Trophoblast cell (in vitro differentiated cells and primary cell): ENCODE data around the gene PLEKHG5.

Source experiments
- DNase-seq, 2 donors: peaks; one replicate each; pipeline ENCODE4 v3.0.0-alpha.2; 2016
- H2AFZ ChIP-seq: 2 replicates; pipeline ENCODE4 v1.6.1; 2013; ENCODE audit warnings: low read length, moderate library complexity, mild to moderate bottlenecking; ENCODE audit not compliant: insufficient read depth, poor library complexity
- H2AK5ac ChIP-seq: 2 replicates; pipeline ENCODE4 v1.6.1; 2013; ENCODE audit warnings: mild to moderate bottlenecking, low read length
- H2BK120ac ChIP-seq: 2 replicates; pipeline ENCODE4 v1.6.1; 2013; ENCODE audit warnings: low read length, mild to moderate bottlenecking, moderate library complexity; ENCODE audit not compliant: insufficient read depth, poor library complexity
- H2BK12ac ChIP-seq: 2 replicates; pipeline ENCODE4 v1.6.1; 2013; ENCODE audit warnings: mild to moderate bottlenecking, low read length, moderate library complexity
- H2BK5ac ChIP-seq: 2 replicates; pipeline ENCODE4 v1.6.1; 2013; ENCODE audit warnings: low read length, low read depth, moderate library complexity, mild to moderate bottlenecking; ENCODE audit not compliant: poor library complexity
- H3K14ac ChIP-seq: 2 replicates; pipeline ENCODE4 v1.6.1; 2013; ENCODE audit warnings: mild to moderate bottlenecking, low read length
- H3K18ac ChIP-seq: 2 replicates; pipeline ENCODE4 v1.6.1; 2013; ENCODE audit warnings: mild to moderate bottlenecking, low read length
- H3K23ac ChIP-seq: 2 replicates; pipeline ENCODE4 v1.6.1; 2013; ENCODE audit warnings: low read length
- H3K27ac ChIP-seq: 2 replicates; pipeline ENCODE4 v1.5.1; 2013; ENCODE audit warnings: low read depth, mild to moderate bottlenecking, inconsistent platforms, low read length, moderate library complexity
- H3K27me3 ChIP-seq: 2 replicates; pipeline ENCODE4 v1.6.1; 2013; ENCODE audit warnings: inconsistent platforms, mild to moderate bottlenecking, low read length, moderate library complexity; ENCODE audit not compliant: insufficient read depth
- H3K36me3 ChIP-seq, 2 experiments: 1 replicate in 1 of 2; 2 replicates in 1 of 2; pipeline ENCODE4 v1.6.1; 2013; ENCODE audit warnings: low read length in 2 of 2, mild to moderate bottlenecking in 2 of 2, moderate library complexity in 1 of 2; ENCODE audit not compliant: insufficient read depth in 2 of 2, control insufficient read depth in 1 of 2
- H3K4ac ChIP-seq: 2 replicates; pipeline ENCODE4 v1.6.1; 2013; ENCODE audit warnings: low read depth, mild to moderate bottlenecking, low read length, moderate library complexity
- H3K4me1 ChIP-seq, 2 experiments: 1 replicate in 1 of 2; 2 replicates in 1 of 2; pipeline ENCODE4 v1.6.1; 2013; ENCODE audit warnings: low read length in 2 of 2, mild to moderate bottlenecking in 2 of 2, moderate library complexity in 1 of 2; ENCODE audit not compliant: insufficient read depth in 2 of 2, control insufficient read depth in 1 of 2
- H3K4me2 ChIP-seq: 2 replicates; pipeline ENCODE4 v1.6.1; 2013; ENCODE audit warnings: inconsistent platforms, mild to moderate bottlenecking, low read length, moderate library complexity
- H3K4me3 ChIP-seq: 2 replicates; pipeline ENCODE4 v1.5.1; 2013; ENCODE audit warnings: mild to moderate bottlenecking, low read depth, low read length, inconsistent platforms
- H3K79me1 ChIP-seq: one replicate; pipeline ENCODE4 v1.6.1; 2013; ENCODE audit warnings: low read length
- H3K79me2 ChIP-seq: 2 replicates; pipeline ENCODE4 v1.6.1; 2013; ENCODE audit warnings: low read length, mild to moderate bottlenecking; ENCODE audit not compliant: control insufficient read depth, insufficient read depth, poor library complexity
- H3K9ac ChIP-seq: 2 replicates; pipeline ENCODE4 v1.6.1; 2013; ENCODE audit warnings: mild to moderate bottlenecking, low read length
- H3K9me3 ChIP-seq: 2 replicates; pipeline ENCODE4 v1.6.1; 2013; ENCODE audit warnings: low read depth, mild to moderate bottlenecking, control low read depth, inconsistent platforms, low read length; ENCODE audit not compliant: insufficient read depth
- H4K12ac ChIP-seq: 2 replicates; pipeline ENCODE4 v1.6.1; 2013; ENCODE audit warnings: low read depth, mild to moderate bottlenecking, low read length, moderate library complexity
- H4K8ac ChIP-seq: 2 replicates; pipeline ENCODE4 v1.6.1; 2013; ENCODE audit warnings: low read depth, mild to moderate bottlenecking, low read length, moderate library complexity
- H4K91ac ChIP-seq: one replicate; pipeline ENCODE4 v1.6.1; 2013; ENCODE audit warnings: low read depth, mild to moderate bottlenecking, low read length, moderate library complexity
- WGBS: extraction: QIAGEN DNeasy Blood & Tissue Kit; methylation state at CpG from one replicate; pipeline ENCODE4 v1.1.7; 2013; ENCODE audit warnings: missing lambda C conversion rate; ENCODE audit not compliant: insufficient read length, insufficient coverage; ENCODE audit errors: extremely low coverage; 5-methylcytosine and 5-hydroxymethylcytosine counted together

The PLEKHG5 gene

GRCh38 chr1:6508154-6508815 is 16.8 kb upstream of the PLEKHG5 start:
- H2AK5ac ChIP-seq: no peak overlapping the region
- WGBS: no CpG with 5 or more reads among the region's 18 CpGs
- no peak overlapping the region for H3K4me3 ChIP-seq
- no peak for DNase-seq
- no peak overlapping the region for H4K91ac ChIP-seq
- H3K4me2 ChIP-seq: no peak overlapping the region
- H3K27me3 ChIP-seq: no peaks in the 10 kb centered on the region
- H4K8ac ChIP-seq: no peak overlapping the region
- H3K23ac ChIP-seq: no peak overlapping the region
- no peak overlapping the region for H2BK120ac ChIP-seq
- H3K9ac ChIP-seq: no peak overlapping the region
- H2BK5ac ChIP-seq: no peak overlapping the region
- H3K4me1 ChIP-seq: peaks cover 28 to 32% of the 10 kb centered on the region in 2 experiments
- H3K18ac ChIP-seq: no peak overlapping the region
- no peak overlapping the region for H3K27ac ChIP-seq
- H2BK12ac ChIP-seq: no peak overlapping the region
- no peak overlapping the region for H3K4ac ChIP-seq
- H3K79me2 ChIP-seq: peaks cover 3% of the 10 kb centered on the region
- no peaks in the 10 kb centered on the region for H3K36me3 ChIP-seq
- no peak overlapping the region for H3K14ac ChIP-seq
- H3K79me1 ChIP-seq: peaks cover 29% of the 10 kb centered on the region
- no peak overlapping the region for H2AFZ ChIP-seq
- H4K12ac ChIP-seq: no peak overlapping the region
- peaks cover 2% of the 10 kb centered on the region for H3K9me3 ChIP-seq

- Histone ChIP-seq H3K27me3 (no peaks in the 10 kb centered on the region), H3K27ac (no peak overlapping the region), H3K9ac (no peak overlapping the region), H3K4me3 (no peak overlapping the region), H4K8ac (no peak overlapping the region), H3K23ac (no peak overlapping the region), H2BK5ac (no peak overlapping the region), H3K79me1 (peaks cover 22% of the 10 kb centered on the region), H3K4me1 (peaks cover 21 to 25% of the 10 kb centered on the region in 2 experiments), H4K91ac (peak overlapping the region; percentile 4), H3K79me2 (peaks cover 3% of the 10 kb centered on the region), H2BK120ac (no peak overlapping the region), H3K14ac (no peak overlapping the region), H3K36me3 (no peaks in the 10 kb centered on the region), H2AFZ (no peak overlapping the region), H3K4me2 (no peak overlapping the region), H3K9me3 (peaks cover 2% of the 10 kb centered on the region), H2AK5ac (peak overlapping the region; percentile 88), H2BK12ac (no peak overlapping the region), H3K18ac (no peak overlapping the region), H4K12ac (no peak overlapping the region), H3K4ac (no peak overlapping the region)
- WGBS: no CpG with 5 or more reads among the region's 12 CpGs
- DNase-seq: no peak
Measured at GRCh38 chr1:6507461-6507911, 16.0 kb upstream of the PLEKHG5 start.

- Histone ChIP-seq H3K9ac (no peak overlapping the region), H2BK5ac (no peak overlapping the region), H3K27ac (no peak overlapping the region), H3K4ac (no peak overlapping the region), H3K79me1 (peaks cover 17% of the 10 kb centered on the region), H2AFZ (no peak overlapping the region), H2AK5ac (peak overlapping the region; percentile 88), H3K4me3 (no peak overlapping the region), H3K18ac (no peak overlapping the region), H3K4me2 (no peak overlapping the region), H3K4me1 (peaks cover 16 to 20% of the 10 kb centered on the region in 2 experiments), H3K36me3 (no peaks in the 10 kb centered on the region), H4K8ac (no peak overlapping the region), H3K79me2 (peaks cover 3% of the 10 kb centered on the region), H3K14ac (peak overlapping the region; percentile 19), H4K12ac (no peak overlapping the region), H3K9me3 (peaks cover 2% of the 10 kb centered on the region), H2BK12ac (no peak overlapping the region), H3K23ac (no peak overlapping the region), H2BK120ac (peak overlapping the region; percentile 30), H3K27me3 (no peaks in the 10 kb centered on the region), H4K91ac (peak overlapping the region; percentile 59)
- no peak for DNase-seq
- WGBS: no CpG with 5 or more reads among the region's 7 CpGs
Measured at GRCh38 chr1:6507037-6507428, 15.6 kb upstream of the PLEKHG5 start.

- no peak overlapping the region for H3K23ac ChIP-seq
Measured at GRCh38 chr1:6506210-6507036, 15.0 kb upstream of the PLEKHG5 start.

More at GRCh38 chr1:6506210-6507036, 15.0 kb upstream of the PLEKHG5 start:
- no peaks in the 10 kb centered on the region for H3K79me2 ChIP-seq
- H3K36me3 ChIP-seq: no peaks in the 10 kb centered on the region
- no peak overlapping the region for H2AFZ ChIP-seq
- H3K27ac ChIP-seq: no peak overlapping the region
- H3K27me3 ChIP-seq: no peaks in the 10 kb centered on the region
- H2BK5ac ChIP-seq: no peak overlapping the region
- peak overlapping the region; percentile 41 for H2BK120ac ChIP-seq
- peak overlapping the region; percentile 67 for H2AK5ac ChIP-seq
- H3K4ac ChIP-seq: no peak overlapping the region
- H3K4me1 ChIP-seq: peaks cover 12 to 17% of the 10 kb centered on the region in 2 experiments
- H3K79me1 ChIP-seq: peaks cover 11% of the 10 kb centered on the region
- H3K14ac ChIP-seq: no peak overlapping the region
- peaks cover 2% of the 10 kb centered on the region for H3K9me3 ChIP-seq
- H4K8ac ChIP-seq: peak overlapping the region; percentile 15
- H3K18ac ChIP-seq: peak overlapping the region; percentile 30
- no peak overlapping the region for H3K9ac ChIP-seq
- no peak overlapping the region for H3K4me2 ChIP-seq
- H2BK12ac ChIP-seq: peak overlapping the region; percentile 19
- H4K12ac ChIP-seq: peak overlapping the region; percentile 5
- no CpG with 5 or more reads among the region's 31 CpGs for WGBS
- DNase-seq: no peak
- no peak overlapping the region for H3K4me3 ChIP-seq
- peak overlapping the region; percentile 72 for H4K91ac ChIP-seq
